HG03469 (cell line): ENCODE measurements around the gene IL13RA2.

Source experiments
- ATAC-seq: cut with Tn5 transposase; IDR thresholded peaks from one replicate; pipeline ENCODE4 v1.9.1; 2021; ENCODE audit warnings: mild to moderate bottlenecking, moderate library complexity, moderate number of reproducible peaks; ENCODE audit not compliant: unreplicated experiment

Gene IL13RA2

GRCh38 chrX:115017455-115017854 is at the start of gene IL13RA2:
Gene IL13RA2 (minus strand): TSS chrX:115017616. CDS start chrX:115017269, 347 bp downstream.
- no peak for ATAC-seq

DNA sequence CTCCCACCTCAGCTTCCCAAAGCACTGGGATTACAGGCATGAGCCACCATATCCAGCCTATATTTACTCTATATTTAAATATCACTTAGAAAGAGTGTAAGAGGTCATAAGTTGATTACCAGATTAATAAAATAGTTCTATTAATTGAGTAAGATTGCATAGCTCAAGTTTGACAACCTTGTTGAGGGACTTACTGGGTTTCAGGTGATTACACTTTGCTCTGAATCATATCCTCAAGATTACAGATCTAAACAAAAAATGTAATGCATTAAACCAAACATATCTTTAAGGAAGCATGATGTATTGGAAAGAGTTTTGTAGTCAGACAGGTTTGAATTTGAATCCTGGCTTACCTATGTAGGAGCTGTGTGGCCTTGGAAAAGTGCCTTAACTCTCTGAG is 47.9 kb upstream of the IL13RA2 start:
- ATAC-seq, result no peak

DNA sequence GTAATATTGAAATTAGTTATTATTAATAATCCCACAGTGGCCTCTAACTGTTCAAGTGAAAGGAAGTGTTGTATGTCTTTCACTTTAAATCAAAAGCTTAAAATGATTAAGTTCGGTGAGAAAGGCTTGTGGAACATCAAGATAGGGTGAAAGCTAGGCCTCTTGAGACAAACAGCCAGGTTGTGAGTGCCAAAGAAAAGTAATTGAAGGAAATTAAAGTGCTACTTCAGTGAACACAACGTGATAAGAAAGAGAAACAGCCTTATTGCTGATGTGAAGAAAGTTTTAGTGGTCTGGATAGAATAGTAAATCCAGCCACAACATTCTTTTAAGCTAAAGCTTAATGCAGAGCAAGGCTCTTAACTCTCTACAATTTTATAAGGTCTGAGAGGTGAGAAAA is 42.6 kb upstream of the IL13RA2 start:
- no peak for ATAC-seq

DNA sequence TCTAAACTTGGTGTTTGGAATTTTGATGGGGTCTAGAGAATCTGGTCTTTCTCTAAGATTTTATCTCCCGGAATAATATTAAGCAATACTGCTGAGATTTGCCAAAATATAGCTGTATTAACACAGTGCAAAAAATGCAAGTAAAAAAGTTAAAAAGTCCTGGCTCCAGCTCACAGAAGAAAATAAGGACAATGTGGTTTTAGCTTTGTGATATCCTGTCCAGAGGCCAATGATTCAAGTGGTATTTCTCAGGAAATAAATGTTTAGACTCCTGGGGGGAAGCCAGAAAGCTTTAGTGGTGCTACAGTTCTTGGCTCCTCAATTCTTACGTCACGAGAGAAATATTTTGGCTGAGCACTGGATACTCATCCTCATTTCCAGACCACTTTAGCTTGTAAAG is 40.9 kb upstream of the IL13RA2 start:
- no peak for ATAC-seq

- no peak for ATAC-seq
These were observed 37.5 kb upstream of the IL13RA2 start for GRCh38 chrX:115054876-115055275.

GRCh38 chrX:115053223-115053622 is 35.8 kb upstream of the IL13RA2 start:
- no peak for ATAC-seq

DNA sequence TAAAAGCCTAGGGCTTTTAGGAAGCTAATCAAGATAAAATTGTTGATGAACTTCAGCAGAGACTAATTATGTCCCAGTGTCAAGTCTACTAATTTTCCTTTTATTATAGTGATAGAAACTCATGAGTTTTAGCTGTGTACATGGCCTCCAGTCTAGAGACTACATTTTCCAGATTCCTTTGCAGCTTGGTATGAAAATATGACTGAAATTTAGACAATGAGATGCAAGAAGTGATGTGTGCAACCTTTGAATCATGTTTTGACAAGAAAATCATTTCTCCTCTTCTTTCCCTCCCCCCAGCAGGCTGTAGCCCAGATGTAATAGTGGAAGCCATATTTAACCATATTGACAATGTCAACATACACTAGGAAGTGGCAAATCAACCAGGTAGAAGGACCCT is 30.3 kb upstream of the IL13RA2 start:
- ATAC-seq, result no peak

DNA sequence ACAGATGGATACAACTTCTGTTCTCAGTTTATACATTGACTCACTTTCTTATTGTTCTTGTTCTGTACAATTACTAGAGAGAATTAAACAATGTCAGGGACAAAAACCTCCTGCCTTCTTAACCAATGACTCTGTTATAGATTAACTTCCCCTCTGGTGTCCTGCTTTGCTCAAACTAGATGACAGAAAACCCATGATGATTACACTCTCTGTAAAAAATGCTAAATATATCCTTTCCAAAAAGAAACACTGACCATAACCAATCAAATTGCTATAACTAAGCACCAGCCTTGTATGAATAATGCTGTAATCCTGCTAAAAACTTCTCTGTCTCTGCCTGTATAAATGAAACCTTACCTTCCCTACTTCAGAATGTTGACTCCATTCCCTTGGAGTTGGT is 29.8 kb upstream of the IL13RA2 start:
- ATAC-seq, result no peak

DNA sequence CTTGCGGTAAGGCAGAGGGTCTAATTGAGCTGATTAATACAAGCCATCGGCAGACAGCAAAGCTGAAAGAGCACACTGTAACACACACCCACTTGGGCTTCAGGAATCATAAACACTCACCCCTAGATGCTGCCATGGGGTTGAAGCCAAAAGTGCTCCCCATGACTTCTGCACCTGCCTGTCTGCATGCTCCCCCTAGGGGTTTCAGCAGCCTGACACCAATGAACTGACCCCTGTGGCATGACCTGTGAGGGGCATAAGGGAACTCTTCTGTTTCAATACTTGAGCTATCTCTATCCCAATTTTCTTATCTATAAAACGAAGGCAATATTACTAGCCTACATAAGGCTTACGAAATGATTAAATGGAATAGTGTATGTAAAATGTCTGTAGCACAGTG is 23.0 kb upstream of the IL13RA2 start:
- ATAC-seq, result no peak

DNA sequence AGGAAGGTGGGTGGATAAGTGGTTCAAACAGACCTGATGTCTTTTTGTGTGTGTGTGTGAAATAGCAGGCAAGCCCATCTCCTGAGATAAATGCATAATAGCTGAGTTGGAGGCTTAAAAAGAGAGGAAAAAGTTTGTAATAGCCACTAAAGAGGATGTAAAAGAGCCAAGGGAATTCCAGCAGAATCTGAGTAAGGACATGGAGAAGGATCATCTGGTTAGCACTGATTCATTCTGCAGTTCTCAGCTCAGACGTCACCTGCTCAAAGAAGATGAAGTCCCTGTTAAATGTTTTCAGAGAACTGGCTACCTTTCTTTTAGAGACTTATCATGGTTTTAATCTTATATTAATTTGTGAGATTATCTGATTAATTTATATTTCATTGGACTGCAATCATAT is 21.0 kb upstream of the IL13RA2 start:
- no peak for ATAC-seq

GRCh38 chrX:115036029-115036428 is 18.6 kb upstream of the IL13RA2 start:
- no peak for ATAC-seq

DNA sequence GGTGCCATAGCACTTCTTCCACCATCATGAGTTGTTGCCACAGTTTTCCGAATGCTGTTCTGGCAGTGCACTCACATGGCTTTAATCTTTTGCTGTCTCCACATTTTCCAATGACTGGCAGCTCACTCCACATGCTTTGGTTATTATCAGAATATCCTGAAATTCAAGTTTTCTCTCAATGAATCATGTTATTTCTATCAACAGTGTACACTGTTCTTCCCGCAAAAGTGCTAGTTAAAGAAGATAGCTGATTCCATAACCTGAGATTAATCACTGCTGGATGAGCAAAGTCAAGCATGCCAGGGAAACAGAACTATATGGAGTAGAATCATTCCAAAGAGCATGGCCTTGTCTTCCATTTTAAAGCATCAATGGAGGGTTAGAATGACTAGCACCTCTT is 14.6 kb upstream of the IL13RA2 start:
- no peak for ATAC-seq

DNA sequence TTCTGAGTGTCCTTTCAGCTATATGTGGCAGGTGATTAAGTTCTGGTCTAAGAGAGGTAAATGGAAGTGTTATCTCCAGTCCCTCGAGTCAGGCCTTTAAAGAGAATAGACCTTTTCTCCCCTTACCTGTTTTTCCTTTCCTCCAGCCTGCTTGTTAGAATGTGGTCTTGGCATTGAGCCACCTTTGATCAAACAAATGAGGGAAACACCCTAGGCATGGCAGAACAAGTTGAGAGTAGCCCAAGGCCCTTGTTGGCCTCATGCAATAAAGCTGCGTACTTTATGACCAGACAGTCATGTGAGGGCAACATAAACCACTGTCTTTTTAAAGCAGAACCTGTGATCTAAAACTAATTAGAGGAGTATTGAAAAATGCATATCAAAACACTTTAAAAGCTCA is 13.2 kb upstream of the IL13RA2 start:
- ATAC-seq, result no peak

DNA sequence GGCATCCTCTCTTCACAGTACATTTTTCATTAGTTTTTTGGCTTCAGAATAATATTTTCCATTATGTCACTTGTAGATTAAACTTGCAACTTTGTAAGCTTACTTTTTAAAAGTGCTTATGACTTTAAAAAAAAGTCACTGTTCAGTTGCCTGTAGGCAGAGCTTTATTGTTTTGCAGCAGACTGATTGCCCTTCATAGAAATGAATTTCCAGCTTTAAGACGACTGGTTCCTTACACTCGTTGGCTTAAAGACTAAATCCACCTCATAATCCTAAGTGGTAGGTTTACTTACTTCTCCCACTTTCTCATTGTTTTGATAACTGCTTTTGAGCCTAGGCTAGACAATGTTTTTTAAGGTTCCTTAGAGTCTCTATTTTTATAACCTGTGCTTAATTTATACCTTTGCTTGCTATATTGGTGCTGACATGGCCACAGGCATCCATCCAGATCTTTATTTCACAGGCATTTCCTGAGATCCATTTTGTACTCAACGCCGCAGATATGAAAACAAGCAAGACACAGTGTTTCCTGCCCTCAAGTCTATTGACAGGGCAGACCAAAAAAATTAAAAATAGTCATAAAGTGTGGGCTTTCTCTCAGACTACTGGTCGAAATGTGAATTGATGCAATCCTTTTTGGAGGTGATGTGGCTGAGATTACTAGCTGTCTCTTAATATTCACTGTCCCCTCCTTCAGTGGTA is 12.6 kb upstream of the IL13RA2 start:
- ATAC-seq, result no peak

GRCh38 chrX:115029440-115029839 is 12.0 kb upstream of the IL13RA2 start:
- ATAC-seq, result no peak

GRCh38 chrX:115023811-115024210 is 6.4 kb upstream of the IL13RA2 start:
- ATAC-seq, result no peak

DNA sequence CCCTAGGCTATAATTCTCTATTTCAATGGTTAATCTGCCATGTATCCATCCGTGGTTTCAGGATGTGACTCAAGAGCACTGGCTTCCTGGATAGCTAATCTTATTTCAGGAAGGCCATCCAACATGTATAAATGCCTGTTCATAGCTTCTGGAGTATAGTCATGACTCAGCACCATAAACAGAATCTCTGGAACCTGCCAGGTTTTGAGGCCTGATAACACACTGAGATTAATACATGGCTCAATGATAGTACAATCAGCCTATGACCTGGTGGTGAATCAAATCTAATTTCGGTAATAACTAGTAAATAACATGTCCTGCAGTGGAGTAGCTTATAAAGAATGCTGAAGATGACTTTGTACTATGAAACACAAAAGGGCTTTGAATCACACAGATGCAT is 5.7 kb upstream of the IL13RA2 start:
- no peak for ATAC-seq

DNA sequence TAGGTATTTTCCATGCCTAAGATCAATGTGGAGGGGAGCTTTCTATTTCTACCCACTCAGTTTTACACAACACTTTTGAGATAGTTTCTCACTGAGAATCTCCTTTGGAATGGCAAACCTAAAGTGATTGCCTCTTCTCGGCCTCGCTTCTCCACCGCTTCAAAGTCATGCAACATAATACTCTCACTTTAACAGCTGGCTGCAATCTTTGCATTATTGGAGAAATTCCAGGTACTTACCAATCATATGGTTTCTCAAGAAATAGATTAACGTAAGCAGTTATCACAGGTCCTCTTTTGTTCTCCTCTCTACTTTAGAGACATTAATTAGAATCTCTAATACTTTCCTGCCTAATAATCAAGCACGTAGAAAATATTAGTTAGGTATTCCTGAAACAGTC is 3.7 kb upstream of the IL13RA2 start:
- ATAC-seq, result no peak

DNA sequence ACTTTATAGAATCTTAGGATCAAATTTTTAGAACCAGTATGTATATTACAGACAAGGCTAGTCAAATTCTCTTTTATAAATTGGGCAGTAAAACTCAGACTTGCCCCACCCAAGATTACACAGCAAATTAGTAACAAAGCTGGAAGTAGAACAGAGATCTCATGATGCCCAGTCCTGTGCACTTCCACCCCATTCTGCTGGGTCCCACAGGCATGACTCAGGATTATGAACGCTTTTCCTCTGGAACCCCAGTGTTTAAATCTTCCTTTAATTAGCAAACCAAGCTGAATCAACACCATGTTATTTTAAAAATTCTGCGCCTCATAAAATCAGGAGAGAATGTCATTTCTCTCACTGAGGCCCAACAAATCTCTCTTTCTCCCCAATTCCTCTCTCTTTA is 1.5 kb upstream of the IL13RA2 start:
- ATAC-seq, result no peak

DNA sequence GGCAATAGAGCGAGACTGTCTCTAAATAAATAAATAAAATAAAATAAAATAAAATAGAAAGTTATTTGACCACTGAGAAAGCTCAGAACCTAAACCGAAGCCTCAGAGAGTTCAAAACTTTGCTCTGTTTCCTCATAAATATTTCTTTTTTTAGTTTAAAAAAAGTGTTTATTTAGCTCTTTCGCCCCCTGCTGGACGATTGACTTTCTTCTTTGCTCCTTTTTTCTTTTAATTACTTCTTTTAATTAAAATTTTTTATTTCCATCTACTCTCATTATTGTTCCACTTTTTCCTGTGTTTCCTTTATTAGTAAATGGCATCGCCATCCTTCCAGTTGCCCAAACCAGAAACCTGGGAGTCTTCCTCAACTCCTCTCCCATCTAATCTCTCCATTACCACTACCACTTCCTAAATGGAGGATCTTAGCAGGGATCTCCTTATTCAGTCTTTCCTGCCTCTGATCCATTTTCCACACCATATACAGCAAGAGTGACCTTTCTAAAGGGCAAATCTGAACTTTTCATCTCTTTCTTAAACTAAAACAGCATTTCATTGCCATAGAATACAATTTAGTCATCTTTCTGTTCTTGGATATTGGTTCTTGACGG is 728 bp upstream of the IL13RA2 start:
- no peak for ATAC-seq

- no peak for ATAC-seq
These were observed 3.7 kb downstream of the IL13RA2 start for GRCh38 chrX:115013705-115014104.

DNA sequence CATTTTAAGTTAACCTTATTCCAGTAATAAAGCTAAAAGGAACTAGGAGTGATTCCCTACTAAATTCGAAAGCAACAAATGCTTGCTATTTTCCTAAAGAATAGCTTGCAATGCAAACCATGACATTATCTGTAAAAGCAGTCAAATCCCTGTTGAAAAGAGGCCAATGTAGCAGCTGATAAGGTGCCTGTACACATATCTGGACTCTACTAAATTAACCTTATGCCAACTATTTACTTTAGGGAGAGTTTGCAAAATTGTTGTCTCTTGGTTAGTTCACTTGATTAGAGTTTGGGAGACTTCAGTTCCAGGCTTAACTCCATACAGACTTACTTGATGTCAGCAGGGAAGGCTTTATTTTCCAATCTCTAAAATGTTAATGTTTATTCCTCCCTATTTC is 6.0 kb downstream of the IL13RA2 start:
- no peak for ATAC-seq

GRCh38 chrX:114999906-115000305 is 17.5 kb downstream of the IL13RA2 start:
- no peak for ATAC-seq
